Fibroblast of pulmonary artery (primary cell): Measurements from ENCODE around the gene ERC1.

Experiments
- DNase-seq: peaks from one replicate; pipeline ENCODE4 v3.0.0-alpha.2; 2010; ENCODE audit warnings: low read depth
- H3K4me3 ChIP-seq: replicated peaks from 2 replicates; pipeline ENCODE4 v1.5.1; 2011; ENCODE audit warnings: low read depth, mild to moderate bottlenecking, control low read depth, low read length, moderate library complexity
- TF ChIP-seq, protein P1 (sequence below): IDR thresholded peaks from 2 replicates; pipeline ENCODE4 v1.5.1; 2011; ENCODE audit warnings: mild to moderate bottlenecking, control low read depth, low read length, inconsistent platforms; ENCODE audit errors: missing control alignments

The ERC1 gene

DNA sequence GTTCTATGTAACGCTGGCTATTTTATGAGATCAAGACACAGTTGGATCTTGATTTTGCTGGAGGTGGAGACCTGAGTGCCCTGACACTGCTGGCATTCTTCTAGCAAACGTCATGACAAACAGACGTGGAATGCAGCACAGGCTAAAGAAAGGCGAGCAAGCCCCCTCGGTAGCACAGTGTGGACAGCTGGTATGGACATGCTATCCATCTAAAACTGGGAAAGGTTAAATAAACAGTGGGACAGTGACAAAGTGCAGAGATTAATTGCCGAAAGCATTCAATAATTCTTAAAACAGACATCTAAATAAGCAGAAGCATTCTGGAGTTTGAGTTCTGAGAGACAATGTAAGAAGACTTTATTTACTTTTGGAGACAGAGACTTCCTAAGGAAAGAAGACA lies 366.1 kb downstream of the ERC1 start:
- TF ChIP-seq, protein P1, sequence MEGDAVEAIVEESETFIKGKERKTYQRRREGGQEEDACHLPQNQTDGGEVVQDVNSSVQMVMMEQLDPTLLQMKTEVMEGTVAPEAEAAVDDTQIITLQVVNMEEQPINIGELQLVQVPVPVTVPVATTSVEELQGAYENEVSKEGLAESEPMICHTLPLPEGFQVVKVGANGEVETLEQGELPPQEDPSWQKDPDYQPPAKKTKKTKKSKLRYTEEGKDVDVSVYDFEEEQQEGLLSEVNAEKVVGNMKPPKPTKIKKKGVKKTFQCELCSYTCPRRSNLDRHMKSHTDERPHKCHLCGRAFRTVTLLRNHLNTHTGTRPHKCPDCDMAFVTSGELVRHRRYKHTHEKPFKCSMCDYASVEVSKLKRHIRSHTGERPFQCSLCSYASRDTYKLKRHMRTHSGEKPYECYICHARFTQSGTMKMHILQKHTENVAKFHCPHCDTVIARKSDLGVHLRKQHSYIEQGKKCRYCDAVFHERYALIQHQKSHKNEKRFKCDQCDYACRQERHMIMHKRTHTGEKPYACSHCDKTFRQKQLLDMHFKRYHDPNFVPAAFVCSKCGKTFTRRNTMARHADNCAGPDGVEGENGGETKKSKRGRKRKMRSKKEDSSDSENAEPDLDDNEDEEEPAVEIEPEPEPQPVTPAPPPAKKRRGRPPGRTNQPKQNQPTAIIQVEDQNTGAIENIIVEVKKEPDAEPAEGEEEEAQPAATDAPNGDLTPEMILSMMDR = no peak
- DNase-seq = peak; percentile 40

DNA sequence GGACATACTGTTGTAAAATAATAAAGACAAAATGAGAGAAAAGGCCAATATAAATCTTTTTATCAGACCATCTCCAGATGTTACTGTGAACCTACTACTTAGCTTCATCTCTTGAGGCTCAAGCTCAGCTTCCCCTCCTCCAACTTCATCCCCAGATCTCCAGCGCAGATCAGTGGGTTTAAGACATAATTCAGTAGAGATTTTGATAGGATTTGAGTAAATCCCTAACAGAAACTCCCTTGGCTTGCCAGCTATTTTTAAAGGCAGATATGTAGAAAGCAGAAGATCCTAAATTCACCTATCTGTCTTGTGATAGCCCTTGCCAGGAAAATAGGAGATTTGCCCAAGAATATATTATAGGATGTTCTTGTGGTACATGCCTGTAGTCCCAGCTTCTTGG lies 366.7 kb downstream of the ERC1 start:
- TF ChIP-seq, protein P1 = no peak
- DNase-seq = no peak
- no peak overlapping the region for H3K4me3 ChIP-seq

More for the DNA sequence above, 366.1 kb downstream of the ERC1 start:
- H3K4me3 ChIP-seq = no peak overlapping the region

DNA sequence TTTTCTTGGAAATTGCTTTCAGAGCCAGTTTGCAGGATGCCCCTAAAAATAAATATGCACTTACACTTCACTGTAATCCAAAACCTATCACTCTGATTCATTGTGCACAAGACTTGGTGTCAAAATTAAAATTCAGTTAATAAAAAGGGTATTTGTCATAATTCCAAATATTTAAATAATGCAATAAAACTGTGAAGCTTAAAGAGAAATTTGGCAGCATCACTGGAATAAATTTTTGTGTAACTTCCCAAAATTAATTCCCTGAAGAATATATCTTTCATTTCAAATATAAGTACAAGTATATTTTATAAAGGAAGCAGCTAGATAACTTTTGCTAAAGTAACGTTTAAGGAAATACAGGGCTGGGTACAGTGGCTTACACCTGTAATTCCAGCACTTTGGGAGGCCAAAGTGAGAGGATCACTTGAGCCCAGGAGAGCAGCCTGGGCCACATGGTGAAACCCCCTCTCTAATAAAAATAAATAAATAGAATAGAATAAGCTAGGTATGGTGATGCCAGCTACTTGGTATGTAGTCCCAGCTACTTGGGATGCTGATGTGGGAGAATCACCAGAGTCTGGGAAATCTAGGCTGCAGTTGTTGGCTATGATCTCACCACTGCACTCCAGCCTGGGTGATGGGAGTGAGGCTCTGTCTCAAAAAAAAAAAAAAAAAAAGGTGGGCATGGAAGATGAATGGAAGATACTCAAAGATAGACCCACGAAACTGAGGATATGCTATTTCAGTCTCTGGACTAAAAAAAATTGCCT lies 369.6 kb downstream of the ERC1 start:
- H3K4me3 ChIP-seq = no peak overlapping the region
- DNase-seq = peak; percentile 30
- TF ChIP-seq, protein P1 = no peak

DNA sequence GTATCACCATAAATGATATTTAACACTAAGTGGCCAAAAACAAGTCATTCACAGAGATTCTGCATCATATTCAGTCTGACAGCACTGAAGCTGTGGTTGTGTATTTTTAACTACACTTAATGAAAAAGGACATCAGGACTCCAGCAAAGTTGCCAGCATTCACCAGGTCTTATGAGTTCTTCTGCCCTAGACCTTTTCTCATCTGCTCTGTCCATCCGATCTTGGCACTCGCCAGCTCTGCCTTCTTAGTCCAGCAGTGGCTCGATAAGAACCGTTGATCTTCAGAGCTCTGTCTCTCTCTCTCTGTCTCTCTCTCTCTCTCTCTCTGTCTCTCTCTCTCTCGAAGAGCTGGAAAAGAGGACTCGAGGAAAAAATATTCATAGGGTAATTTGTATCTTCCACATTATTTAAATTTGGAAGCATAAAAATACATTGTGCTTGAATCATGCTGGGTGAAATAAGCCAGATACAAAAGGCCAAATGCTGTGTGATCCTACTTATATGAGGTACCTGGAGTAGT lies 371.2 kb downstream of the ERC1 start:
- no peak for DNase-seq
- H3K4me3 ChIP-seq = no peak overlapping the region
- TF ChIP-seq, protein P1 = no peak

DNA sequence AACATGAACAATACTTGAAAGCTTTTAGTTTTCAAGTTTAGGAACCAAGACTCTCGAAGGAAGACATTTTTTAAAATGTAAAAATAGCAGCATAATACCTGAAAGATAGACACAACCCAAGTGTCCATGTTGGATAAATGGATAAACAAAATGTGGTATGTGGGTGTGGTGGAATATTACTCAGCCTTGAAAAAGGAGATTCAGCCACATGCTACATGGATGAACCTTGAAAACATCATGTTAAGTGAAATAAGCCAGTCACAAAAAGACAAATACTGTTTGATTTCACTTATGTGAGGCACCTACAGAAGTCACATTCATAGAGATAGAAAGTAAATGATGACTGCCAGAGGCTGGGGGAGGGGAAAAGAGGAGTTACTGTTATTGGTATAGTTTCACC lies 374.7 kb downstream of the ERC1 start:
- H3K4me3 ChIP-seq = no peak overlapping the region
- DNase-seq = no peak
- TF ChIP-seq, protein P1 = no peak

DNA sequence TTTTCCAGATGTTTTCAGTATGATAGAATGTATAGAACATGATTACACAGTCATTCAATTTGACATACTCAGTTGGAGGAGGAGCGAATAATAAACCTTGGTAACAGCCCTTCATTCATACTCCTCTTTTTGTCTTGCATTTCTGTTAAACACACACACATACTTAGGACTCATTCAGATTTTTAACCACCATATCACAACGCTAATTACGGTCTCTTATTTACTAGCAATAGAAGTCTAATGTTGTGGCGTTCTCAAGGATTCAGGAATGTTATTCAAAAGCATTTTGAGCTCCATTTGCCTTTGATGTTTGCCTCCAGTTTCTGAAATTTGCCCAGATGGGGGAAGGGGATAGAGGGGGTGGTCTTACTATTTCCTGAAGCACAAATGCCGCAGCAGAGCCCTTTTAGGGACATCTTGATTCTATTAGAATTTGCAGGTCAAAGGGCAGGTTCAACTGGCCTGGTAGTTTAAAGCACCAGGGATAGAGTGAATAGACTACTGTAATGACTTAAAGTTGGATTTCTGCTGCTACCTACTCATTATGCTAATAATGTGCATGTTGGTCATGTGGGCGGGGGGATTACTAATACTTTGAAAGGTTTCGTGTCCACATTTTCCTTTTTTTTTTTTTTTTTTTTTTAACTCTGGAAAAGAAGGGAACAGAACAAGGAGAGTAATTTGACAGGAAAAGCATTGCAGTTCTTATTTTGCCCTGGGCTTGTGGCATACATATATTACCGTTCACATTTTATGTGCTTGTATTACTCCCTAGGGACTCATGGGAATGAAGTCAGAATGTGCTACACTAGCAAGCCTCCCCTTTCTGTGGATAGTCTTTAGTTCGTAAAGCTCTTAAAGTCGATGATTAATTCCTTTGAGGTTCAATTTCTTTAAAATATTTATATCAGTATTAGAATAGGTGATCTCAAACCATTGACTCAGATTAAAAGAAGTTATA lies 376.6 kb downstream of the ERC1 start:
- H3K4me3 ChIP-seq = no peak overlapping the region
- TF ChIP-seq, protein P1 = no peak
- DNase-seq = no peak
